HG03095 (cell line): Measurements from ENCODE around the gene MPRIP.

Experiments
- ATAC-seq: cut with Tn5 transposase; IDR thresholded peaks from one replicate; pipeline ENCODE4 v1.9.1; 2021; ENCODE audit warnings: moderate library complexity; ENCODE audit not compliant: unreplicated experiment

The MPRIP gene

DNA sequence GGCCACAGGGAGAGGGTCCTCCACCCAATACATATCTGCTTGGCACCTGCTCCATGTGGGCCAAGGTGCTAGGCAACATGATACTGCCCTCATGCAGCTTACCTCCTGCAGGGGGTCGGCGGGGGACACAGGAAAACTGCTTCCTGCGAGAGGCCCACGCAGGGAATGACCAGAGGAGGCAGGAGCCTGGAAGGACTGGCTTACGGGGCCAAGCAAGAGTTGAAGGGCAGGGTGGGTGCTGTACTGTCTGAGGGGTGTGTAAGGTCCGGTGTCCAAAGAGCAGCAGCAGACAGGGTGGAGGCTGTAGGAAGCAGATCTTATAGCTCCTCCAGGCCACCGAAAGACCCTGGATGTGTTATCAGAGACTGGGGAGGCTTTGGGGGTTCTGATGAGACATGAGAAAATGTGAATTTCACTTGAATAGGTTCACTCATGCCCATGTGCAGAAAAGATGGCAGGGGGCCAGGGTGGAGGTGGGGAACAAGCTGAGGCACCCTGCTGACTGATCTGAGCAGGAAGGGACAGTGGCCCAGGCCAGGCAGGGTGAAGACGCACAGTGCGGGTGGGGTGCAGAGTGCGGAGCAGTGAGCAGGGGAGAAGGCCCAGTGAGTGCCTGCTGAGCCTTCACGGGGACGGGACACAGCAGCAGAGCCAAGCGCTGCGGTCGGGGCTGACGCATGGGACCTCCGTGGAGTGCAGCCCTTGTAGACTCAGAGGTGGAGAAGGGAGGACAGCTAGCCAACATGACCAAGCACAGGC, 186.4 kb downstream of the MPRIP start:
- no peak for ATAC-seq

DNA sequence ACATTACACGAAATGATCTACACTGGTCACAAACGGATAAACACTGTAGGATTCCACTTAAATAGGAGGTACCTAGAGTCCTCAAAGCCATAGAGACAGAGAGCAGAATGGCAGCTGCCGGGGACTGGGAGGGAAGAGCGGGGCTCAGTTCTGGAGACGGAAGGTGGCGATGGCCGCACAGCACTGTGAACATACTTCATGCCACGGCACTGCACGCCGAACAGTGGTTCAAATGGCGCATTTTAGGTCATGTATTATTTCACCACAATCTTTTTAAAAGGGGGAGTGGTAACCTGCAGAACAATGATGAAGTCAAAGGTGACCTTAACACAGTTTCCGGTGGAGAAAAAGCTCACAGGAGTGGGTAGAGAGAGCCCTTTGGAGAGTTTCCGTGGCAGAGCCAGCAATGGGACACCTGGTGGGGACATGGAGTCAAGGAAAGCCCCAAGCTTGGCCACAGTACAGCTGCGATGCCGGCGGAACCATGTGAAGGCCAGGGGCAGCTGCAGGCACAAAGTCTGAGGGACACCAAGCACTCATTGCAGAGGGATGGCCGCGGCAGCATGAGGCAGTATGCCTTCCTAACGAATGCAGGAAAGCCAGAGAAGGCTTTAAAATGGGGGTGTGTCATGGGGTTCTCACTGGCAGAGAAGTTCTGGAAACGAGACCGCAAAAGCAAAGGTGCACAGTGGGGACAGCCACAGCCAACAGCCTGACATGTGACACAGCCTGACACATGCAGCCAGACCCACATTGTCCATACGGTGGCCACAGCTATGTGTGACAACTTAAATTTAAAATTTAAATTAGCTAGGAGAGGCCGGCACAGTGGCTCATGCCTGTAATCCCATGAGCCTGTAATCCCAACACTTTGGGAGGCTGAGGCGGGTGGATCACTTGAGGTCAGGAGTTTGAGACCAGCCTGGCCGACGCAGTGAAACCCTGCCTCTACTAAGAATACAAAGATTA, 187.4 kb downstream of the MPRIP start:
- no peak for ATAC-seq

DNA sequence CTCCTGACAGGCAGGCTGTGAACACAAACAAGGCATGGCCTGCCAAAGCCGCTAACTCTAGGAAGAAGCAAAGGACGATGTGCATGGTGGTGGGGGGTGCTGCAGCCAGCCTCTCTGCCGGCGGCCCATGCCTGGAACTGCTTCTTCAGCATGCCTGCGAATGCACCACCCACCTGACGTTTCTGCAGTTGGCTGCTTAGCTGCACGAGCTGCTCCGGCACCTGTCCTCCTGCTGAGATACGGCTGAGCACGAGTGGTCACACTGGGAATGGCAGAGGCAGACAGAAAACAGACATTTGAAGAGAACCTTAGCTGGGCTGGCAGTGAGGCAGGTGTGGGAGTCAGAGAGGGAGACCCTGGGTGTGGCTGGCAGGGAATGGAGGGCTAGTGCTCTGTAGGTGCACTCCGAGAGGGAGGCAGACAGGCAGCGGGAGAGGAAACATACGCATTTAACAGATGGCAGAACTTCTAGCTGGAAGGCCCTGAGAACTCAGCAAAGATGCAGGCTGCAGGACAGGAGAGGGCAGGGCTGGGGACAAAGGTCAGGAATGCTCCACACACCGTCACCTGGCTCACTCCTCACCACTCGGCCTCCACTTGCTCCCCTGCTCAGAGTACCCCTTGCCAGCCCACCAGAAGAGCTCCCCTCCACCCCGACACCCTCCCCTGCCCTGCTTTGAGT, 189.5 kb downstream of the MPRIP start:
- ATAC-seq: no peak

DNA sequence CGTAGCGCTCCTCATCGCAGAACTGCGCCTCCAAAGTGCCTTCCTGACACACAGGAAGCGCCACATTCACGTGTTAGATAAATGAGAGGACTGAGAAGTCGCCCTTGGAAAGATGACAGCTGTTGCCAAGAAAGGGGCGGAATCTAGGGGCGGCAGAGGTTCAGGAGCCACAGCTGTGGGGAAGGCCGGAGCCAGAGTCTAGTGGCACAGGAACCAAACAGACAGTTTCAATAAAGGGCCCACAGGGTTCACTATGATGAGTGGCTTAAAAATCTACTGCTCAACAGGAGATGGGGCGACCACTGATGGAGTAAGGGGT, 190.0 kb downstream of the MPRIP start:
- ATAC-seq: no peak

DNA sequence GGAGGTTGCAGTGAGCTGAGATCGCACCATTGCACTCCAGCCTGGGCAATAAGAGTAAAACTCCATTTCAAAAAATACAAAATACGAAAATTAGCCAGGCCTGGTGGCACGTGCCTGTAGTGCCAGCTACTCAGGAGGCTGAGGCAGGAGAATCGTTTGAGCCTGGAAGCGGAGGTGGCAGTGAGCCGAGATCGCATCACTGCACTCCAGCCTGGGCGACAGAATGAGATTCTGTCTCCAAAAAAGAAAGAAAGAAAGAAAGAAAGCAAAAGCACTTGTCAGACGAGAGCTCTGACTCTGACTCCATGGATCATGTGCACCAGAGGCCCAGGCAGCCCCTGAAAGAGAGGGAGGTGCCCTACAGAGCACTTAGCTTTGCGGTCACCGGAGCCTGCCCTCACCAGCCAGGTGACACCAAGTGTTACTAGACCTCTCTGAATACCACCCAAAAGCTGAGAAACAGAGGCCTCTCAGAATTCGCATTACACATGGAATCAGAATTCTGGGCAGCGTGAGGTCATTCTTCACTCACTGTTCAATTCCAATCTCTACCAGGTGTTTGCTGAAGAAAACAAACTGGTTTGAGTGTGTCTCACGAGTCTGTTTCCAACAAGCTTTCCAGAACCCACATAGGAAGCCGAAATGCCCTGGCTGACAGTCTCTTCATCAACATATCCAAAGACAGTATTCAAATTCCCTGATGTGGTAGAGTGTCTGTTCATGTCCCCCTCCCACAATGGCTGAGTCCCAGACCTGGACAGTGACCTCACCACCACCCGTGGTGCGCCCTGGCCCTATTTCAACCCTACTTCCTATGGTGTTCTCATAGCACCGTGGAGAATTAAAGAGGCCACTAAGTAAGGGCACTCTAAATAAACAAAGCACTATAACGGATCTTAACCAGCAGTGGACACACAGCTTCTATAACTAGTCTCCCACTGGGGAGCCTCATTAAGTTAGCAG, 193.2 kb downstream of the MPRIP start:
- no peak for ATAC-seq

DNA sequence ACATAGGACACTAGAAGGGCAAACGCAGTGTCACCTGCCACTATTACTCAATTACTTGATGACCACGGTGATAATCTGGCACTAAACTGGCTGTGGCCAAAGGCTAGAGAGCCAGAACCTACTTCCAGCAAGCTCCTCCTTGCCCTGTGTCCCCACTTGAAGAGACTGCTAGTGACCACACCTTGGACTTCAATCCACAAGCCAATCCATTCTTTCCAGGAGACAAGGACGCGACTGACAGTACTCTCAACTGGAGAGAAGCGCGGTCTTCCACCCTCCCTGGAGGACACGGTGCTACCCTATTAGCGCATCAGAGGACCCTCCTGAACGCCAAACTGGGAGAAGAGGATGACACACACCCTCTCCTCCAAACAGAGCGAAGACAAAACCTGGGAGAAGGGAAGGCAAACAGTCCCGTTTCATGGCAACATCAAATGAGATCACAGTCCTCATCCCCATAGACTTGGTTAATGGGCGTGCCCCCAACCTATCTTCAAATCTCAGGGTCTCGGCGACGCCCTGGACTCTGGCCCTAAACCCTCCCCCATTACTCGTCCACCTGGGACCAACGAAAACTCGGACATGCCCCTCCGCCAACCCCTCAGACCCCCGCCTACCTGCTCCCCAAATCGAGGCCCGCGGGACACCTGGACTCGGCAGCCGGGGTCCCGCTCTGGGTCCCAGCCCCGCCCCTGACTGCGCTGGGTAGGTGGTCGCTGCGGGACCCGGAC, 194.2 kb downstream of the MPRIP start:
- peak; percentile 7 for ATAC-seq

DNA sequence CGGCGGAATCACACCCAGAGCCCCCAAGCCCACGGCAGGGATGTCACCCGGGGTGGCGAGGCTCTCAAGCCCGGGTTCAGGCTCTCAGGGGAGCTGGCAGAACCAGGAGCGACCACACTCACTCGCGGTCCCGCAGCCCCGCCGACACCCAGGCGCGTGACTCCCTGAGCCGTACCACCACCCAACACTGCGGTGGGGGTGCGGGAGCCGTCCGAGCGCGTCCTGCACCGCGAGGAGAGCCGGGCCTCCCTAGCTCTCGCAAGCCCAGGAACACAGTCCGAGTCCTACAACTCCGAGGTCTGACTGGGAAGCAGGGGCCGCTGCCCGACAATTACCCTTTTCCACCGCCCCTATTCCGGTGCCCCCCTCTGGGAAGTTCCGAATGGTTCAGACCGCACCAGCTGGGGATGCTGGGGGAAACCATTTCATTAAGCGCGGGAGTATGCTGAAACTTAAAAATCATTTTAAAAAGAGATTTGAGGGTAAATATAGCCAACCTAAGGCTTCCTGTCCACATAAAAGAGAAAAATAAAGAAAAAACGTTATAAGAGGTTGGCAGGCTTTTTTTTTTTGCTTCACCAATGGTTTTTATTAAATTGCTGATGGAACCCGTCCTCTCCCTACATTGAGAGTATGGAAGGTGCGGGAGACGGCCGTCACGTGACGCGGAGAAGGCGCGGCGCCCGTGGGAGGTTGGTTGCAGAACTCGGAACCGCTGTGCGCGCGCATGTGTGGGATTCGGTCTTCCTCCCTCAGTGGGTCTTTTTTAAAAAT, 195.0 kb downstream of the MPRIP start, which contains the start of gene FLCN:
TSS of gene FLCN (minus strand) at position 143 of the 774 bp plus-strand sequence. CDS start 9,031 bp downstream, outside the sequence.
- ATAC-seq: peak; percentile 71

DNA sequence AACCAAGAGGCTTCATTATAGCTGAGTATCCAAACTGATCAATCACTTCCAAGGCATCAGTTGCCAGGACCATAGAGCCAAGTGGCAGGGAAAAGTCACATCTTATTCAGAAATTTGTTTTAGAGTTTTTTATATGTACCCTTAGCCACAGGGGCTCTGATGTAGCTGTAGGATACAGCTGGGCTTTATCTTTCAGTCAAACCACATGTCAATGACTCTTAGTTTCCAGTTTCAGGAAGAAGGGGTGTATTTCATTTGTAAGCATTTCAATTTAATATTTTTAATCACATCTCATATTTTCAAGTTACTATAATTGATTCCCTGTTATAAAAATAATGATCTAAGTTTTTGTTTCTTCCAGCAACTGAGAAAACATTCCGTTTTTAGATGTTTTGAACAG, 197.6 kb downstream of the MPRIP start:
- ATAC-seq: no peak

DNA sequence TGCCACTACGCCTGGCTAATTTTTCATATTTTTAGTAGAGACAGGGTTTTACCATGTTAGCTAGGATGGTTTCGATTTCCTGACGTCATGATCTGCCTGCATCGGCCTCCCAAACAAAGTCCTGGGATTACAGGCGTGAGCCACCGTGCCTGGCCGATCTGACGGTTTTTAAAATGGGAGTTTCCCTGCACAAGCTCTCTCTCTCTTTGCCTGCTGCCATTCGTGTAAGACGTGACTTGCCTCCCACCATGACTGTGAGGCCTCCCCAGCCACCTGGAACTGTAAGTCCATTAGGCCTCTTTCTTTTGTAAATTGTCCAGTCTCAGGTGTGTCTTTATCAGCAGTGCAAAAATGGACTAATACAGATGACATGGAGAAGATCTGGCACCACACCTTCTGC, 199.4 kb downstream of the MPRIP start:
- no peak for ATAC-seq

DNA sequence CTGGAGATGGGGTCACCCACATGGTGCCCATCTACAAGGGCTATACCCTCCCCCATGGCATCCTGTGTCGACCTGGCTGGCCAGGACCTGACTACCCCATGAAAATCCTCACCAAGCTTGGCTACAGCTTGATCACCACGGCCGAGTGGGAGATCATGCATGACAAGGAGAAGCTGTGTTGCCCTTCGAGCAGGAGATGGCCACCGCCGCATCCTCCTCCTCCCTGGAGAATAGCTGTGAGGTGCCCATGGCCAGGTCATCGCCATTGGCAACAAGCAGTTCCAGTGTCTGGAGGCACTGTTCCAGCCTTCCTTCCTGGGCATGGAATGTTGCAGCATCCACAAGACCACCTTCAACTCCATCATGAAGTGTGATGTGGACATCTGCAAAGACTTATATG, 200.0 kb downstream of the MPRIP start:
- no peak for ATAC-seq
